NCI-H69 (cell line): ENCODE results near the gene CPN2.

Experiments
- DNase-seq: peaks from one replicate; lab custom pipeline; 2025; lab: John Stamatoyannopoulos, UW

The CPN2 gene

DNA sequence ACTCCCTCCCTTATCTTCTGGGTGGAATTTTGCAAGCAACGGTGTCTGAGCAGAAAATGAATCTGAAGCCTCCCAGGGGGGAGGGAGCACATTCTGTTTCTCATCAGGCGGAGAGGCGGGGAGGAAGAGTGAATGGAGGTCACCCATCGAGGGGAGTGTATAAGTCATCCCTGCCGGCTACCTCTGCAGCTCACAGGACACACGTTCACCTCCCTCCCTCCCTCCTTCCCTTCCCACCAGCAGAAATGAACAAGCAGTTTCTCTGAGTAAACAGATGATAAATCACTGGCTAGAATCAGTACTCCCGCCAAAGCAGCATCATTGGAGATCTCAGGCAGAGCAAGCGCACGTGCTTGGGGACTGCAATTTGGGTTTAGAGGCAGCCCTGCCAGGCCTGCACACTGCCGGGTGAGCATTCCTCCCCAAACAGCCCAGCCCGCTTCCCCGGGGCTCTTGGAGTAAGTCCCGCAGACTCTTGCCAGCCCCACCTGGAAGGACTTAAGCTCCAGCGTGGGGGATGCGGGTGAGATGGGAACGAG, 38.3 kb downstream of the CPN2 start:
- peak; percentile 92 for DNase-seq

DNA sequence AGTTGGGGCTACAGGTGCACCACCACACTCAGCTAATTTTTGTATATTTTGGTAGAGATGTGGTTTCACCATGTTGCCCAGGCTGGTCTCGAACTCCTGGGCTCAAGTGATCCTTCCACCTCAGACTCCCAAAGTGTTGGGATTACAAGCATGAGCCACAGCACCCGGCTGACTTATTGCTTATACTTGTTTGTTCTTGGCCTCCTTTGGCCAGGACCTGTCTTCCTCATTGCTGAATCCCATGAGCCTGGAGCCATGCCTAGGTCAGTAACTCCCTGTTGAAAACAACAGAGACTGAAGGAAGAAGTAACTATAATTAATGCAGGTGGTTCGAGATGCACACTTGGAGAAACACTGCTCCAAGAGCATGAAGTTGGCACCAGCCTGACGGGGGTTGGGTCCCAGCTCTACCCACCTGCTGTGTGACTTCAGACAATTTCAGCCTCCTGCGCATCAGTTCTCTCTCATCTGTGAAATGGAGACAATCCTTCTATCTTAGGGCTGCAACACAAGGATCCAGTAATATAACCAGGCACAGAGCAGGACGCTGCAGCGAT, 38.9 kb downstream of the CPN2 start:
- DNase-seq, result peak; percentile 67

DNA sequence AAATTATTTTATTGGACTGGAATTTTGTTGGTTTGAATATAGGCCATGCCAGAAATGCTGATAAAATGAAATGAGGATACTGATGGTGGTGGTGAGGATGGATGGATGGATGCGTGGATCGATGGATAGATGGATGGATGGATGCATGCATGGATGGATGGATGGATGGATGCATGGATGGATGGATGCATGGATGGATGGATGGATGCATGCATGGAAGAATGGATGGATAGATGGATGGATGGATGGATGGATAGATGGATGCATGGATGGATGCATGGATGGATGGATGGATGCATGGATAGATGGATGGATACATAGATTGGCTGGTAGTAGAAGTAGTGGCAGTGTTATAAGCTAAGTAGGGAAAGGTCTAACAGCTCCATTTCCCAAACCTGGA, 40.1 kb downstream of the CPN2 start:
- no peak for DNase-seq

DNA sequence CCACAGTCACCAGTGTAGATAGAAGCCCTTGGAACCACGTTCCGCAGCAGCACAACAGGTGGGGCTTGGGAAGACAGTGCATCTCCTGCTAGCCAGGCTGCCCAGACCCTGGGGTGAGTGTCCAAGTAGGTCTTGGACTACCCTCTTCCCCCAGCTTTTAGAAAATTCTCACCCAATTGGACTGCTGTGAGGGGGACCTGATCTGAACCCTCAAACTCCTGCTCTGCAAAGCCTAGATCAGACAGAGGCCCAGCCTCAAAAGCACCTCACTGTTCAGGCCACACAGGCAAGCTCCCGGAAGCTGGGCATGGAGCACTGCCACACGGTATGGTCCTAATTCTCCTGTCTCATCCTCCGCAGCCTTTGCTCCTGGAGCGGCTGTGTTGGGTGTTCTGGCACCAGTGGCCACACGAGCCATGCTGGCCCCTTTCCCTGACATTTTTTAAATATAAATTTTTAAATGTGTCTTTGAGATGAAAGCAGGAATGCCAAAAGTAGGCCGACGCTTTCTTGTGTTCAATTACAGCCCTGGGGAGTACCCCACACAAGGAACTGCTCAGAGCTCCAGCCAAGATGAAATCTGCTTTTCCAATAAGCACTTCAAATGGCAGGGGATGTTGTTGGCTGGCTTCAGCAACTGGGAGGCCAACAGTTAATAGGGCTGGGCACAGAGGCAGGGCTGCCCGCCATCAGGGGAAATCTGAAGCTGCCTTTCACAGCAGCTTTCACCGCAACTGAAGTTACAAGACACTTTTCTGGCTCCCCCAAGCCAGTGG, 40.9 kb downstream of the CPN2 start:
- no peak for DNase-seq

DNA sequence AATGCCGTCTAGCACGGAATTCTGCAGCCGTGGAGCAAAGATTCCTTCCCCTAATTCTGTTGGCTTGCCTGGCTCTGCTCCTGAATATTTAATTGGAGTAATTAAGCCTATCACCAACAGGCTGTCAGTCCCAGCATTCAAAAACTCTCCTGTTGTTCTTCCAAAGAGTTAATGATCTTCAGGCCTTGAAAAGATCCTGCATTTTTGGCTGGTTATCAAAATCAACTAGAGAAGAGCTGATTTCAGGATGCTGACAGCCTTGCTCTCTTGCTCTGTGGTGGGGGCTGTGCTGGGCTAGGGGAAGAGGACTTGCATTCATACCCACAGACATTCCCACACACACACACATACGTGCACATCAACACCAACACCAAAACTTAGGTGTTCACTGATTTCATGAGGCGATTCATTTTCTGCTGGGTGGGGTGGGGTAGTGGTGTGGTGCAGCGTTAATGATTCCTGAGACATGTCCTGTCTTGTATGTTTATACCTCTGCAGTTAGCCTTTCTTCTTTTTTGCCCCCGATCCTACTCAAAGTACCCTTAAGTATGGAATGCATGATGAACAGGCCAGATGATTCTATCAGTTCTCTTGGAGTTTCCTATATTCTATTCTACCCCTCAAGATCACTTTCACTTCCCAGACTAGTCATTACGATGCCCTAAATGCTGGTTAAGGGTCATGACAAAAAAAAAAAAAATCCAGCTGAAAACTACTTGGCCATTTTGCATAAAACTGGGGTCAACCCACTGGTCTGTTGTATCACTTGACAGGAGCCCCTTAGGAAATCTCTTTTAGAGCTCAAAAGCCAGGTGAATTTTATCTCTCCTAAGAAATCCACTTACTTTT, 42.3 kb downstream of the CPN2 start:
- peak; percentile 72 for DNase-seq

DNA sequence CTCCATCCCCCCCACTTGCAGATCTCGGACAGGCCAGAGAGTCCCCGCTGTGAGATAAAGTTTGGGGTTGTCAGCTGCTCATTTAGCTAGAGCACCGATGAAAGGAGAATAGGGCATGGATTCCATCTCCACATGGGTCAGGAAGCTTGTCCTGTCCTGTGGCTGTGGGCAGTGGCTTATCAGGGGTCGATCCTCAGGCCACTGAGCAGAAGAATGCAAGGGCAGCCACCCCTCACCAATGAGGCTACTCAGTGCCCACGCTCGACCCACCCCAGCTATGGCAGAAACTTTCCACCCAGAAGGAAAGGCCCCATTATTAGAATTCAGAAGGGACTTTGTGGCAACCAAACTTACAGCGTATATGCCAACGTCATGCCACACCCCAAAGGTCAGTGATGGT, 43.3 kb downstream of the CPN2 start:
- no peak for DNase-seq

DNA sequence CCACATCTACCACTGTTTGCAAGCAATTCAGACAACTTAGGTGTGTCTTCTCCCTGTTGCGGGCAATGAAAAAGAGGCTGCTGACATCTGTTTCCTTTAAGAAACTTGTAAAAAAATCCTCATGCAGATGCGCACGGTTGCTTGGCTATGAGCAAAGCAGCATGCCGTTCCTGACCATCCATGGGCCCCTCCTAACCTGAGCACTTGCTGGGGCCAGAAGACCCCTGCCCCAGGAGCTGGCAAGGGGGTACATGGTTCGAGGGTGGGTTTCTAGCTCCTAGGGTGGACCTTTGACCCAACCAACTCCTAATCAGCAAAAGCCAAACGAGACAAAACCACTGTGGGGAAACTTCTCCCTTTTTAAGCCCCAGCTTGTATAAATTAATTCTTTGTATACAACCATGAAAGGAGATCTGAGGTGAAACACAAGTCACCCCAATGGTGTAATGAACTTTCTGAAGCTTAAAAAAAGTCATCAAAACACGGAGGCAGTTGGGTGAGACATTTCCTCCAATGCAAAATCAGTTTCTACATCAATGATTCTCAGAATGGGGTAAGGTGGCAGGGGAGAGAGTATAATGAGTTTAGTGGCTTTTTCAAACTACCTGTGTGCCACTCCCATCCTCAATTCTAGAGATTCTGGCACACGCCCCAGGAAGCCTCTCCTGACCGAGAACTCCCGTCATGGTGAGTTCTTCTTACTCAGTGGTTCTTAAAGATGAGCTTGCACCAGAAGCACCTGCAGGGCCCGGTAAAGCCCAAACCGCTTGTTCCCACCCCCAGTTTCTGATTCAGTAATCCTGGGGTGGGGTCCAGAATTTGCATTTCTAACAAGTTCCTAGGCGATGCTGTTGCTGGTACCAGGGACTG, 44.1 kb downstream of the CPN2 start:
- DNase-seq, result no peak

DNA sequence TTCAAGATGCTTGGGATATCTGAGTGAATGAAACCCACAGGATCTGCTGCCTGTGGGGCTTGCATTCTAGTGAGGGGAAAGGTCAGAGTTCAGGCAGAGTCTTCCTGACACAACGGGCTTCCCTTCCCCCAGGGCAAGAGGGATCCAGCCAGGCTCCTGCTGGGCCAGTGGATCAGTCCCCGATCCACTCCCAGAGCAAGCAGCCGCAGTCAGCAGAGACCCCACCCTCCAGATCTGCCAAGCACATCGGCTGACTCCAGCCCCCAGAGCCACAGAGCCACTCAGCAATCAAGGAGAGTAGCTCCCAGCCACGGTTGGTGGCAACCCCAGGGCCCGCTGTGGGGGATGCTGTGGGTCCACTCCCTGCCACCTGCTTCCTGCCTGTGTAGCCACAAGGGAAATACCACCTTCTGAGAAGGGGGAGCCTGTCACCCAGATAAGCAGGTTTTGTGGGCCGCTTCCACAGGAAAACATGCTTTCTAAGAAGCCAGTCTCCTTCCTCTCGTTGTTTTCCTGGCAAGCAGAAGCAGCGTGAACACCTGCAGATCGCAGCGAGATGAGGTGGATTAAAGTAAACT, 44.9 kb downstream of the CPN2 start:
- peak; percentile 80 for DNase-seq

DNA sequence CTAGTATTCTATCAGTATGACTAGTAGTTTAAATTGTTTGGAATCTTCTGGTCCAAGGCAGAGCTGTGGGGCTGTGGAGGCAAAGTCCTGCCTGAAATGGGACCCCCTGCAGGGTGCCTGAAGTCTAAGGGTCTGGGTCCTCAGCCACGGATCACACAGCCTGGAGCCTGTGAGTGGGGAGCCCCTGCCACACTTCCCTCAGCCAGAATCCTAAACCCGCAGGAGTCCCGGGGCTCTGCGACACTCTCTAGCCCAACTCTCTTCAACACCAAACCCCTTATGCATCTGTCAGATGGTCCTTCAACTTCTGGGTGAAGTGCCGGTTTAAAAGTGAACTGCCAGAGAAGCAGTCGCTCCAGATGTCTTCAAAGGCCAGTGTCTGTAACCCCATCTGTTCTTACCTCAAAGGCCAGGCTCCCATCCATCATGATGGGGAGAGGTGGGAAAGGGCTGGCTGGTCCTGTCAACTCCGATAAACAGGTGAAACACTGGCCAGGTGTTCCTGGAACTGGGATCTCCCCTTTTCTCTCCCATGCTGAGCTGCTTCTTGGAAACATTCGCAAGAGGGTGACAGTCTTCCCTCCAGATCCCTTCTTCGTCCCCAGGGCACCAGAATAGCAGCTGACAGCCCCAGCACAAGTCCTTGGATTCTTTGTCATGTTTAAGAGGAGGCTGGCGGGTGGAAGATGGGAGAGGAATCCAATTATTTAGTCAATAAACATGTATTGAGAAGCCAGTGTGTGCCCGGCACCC, 45.6 kb downstream of the CPN2 start:
- peak; percentile 37 for DNase-seq

DNA sequence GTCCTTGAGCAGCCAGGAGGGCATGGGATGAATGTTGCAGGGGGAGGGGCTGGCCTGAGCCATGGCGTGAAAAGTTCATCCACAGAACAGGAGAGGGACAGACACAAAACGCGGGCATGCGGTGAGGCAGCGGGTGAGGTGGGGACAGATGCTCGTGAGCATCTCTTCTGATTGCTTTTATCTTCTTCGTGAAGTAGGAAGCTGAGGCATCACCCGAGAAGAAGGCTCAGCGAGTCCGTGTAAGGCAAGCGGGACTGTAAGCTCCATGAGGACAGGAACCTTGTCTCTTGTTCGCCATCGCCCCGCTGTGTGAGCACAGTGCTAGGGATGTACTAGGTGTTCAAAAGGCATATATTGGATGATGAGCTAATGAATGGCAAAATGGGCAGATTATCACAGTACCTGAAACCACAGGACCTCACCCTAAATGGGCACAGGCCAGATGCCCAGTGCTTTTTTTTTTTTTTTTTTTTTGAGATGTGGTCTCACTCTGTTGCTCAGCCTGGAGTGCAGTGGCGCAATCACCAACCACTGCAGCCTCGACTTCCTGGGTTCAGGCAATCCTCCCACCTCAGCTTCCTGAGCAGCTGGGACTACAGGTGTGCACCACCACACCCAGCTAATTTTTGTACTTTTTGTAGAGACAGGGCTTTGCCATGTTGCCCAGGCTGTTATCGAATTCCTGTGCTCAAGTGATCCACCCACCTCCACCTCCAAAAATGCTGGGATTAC, 46.8 kb downstream of the CPN2 start:
- no peak for DNase-seq

DNA sequence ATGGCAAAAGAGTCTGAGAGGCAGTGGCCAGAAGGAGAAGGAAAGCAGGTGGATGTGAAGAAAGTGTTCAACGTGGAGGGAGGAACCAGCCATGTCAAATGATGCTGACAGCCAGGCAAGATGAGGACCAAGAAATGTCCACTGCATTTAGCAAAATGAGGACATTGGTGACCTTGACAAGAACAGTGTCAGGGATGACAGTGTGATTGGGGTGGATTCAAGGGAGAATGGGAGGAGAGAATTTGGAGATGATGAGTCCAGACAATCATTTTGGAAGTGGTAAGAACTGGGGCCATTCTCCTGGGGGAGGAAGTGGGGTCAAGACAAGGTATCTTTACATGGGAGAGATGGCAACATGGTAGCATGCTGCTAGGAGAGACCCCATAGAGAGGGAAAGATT, 47.4 kb downstream of the CPN2 start:
- no peak for DNase-seq

DNA sequence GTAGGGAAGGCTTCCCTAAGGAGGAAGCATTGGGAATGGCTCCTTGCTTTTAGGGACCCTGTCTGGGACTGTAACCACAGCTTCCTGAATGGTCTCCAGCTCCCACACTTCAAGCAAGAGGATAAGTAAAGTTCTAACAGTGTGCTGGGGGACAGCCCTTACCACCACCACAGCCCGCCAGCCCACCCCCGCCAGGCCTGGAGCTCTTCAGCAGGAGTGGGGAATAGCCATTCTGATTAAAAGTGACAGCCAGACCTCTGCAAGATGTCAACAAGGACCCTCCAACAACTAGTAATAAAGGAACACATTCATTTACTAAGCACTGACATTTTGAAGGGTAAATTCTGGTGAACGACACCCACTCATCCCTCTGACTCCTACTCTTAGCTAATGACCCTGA, 49.4 kb downstream of the CPN2 start:
- no peak for DNase-seq

DNA sequence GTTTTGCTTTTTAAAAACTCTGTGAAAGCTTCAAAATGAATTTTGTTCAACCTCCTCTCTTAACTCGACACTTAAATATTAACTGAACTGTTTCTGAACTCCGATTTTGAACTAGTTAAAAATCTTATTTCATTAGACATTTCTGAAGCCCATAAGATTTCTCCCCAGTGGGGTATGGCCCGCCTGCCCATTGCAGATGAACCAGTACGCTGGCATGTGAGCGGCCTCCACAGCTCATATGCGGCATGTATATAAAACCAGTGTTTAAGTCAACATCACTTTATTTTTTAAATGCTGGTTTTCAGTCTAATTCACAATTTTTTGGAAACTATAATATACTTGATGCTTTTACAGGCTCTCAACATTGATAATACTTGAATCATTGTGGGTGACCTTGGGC, 50.2 kb downstream of the CPN2 start:
- DNase-seq, result no peak

DNA sequence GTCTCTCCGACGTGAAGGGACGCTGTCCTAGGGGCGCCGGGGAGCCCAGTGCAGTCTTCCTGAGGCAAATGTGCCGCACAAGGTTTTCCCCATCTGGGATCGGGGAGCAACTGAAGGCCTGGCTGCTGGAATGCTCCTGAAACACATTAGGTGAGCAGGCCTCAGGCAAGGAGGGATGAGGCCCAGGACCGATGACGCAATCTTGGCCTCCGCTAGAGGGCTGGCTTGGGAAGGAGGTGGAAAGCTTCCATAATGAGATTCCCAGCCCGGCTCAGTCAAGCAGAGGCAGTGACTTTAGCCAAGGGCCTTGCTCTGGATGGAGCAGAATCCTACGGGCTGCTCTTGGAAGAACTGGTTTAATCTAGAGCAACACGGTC, 50.8 kb downstream of the CPN2 start:
- DNase-seq, result peak; percentile 21

DNA sequence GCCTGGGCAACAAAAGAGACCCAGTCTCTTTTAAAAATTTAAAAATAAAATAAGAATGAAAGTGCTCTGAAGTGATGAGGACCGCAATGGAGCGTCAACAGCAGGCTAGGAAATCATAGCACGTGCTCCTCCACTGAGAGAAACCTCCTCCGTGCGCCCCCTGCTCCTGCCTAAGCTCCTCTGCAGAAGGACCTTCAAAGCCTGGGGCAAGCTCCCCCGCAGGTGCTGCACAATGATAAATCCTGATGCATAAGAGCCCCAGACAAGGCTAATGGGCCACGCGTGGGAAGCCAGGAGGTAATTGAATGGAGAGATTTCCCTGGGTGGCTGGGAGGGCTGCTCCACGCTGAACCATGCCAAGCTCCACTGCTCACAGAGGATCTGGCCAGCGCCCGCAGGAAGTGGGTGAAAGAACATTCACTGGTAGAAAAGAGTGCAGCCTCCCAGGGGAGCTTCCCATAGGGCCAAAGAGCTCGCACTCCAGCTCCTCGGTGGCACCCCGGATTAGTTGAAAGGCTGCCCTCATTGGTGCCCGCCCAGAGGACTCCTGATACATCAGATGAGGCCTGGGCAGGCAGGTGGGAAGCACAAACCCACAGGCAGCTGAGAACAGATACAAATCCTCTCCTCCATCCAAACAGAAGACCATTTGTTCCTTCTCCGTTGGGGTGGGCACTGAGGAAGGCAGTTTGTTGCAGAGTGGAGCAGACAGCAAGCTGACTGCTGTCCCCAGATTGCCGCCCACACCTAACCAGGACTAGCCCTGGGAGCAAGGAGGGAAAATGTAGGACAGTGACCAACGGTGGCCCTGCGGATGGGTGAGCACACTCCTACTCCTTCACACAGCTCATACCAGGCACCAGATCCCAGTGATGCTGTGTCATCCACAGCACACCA, 52.5 kb downstream of the CPN2 start:
- DNase-seq, result peak; percentile 82

DNA sequence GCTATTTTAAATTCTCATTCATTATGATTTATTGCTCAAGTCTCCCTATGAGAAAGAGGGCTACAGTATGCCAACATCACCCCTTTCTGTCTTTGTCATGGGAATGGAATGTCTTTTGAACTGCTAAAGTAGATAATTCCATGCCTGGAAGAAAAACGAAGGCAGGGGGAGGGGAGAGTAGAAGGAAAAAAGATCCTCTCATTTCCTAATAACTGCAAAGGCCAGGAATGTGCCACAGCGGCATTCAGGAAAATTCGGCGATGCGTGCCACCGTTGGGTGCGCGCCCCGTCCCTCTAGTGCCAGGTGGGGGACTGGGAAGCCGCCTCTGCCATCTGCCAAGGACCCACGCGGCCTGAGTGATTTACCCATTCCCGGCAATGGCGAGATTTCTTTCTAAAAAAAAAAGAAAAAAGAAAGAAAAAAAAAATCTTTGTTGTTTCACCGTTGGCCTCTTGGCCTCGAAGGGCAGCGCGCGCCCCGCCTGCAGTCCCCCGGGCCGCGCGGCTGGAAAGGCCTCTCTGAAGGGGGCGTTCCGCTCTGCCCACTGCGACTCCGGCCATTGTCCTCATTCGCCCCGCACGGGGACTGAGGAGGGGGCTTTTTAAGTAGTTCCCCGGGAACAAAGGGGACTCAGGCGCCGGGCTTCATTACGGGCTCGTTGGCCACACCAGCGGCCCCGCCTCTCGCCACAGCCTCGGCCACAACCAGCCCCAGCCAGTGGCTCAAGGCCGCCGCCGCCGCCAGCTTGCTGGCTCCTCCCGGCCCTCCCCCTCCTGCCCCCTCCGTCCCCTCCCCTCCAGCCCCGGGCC, 54.5 kb downstream of the CPN2 start:
- peak; percentile 46 for DNase-seq

DNA sequence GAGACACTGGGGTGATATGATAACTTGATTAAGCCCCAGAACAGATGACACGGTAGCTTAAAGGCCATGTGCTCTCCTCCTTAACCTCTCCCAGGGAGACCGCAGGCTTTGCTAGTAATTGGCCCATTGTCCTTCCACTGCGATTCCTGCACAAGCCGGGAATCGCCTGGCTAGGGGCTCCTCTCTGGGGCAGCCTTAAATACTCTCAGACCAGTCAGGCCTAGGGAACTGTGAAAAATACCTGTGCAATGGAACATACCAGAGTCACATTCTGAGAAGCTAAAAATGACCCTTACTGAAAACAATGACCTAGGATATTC, 56.3 kb downstream of the CPN2 start:
- no peak for DNase-seq

DNA sequence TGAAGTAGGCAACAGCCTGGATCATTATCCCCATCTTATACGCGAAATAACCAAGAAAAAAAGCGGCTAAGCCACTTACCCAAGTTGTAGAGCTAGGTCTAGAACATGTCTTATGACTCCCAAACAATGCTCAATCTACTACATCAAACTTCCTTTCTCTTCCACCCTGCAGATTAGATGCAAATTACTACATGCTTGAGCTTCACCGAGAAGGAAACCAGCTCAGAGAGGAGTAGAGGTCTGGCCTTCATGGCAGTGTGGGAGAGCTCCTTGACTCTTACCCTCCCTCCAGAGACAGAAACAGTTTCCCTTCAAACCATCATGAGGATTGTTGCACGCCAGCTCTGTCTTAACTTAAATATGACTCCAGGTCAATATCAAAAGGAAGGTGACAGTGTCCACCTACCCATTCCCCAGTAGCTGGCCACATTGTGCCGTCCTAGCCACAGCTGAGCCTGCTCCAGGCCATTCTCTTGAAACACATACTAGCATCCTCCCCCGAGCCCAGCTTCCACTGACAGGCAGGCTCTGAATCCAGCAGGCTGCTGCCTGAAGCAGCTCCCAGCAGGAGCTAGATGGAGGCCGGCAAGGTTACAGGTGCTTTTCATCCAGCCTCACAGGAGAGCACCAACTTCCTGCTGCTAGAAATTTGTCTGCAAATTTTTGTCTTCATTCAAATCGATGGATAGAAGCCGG, 56.8 kb downstream of the CPN2 start:
- peak; percentile 84 for DNase-seq
